T follicular helper cell (primary cell): ENCODE data around the gene MACF1.

ENCODE experiments used
- DNase-seq: peaks from one replicate; pipeline ENCODE4 v3.0.0-alpha.2; 2020; ENCODE audit warnings: low read depth

MACF1 gene

GRCh38 chr1:39261712-39262221, 57.3 kb downstream of the MACF1 start:
- no peak for DNase-seq

GRCh38 chr1:39262802-39263201, 58.3 kb downstream of the MACF1 start:
- DNase-seq: no peak

- DNase-seq: no peak
Measured at GRCh38 chr1:39266269-39266668, 61.8 kb downstream of the MACF1 start.

- no peak for DNase-seq
Measured at GRCh38 chr1:39266792-39267191, 62.3 kb downstream of the MACF1 start.

- no peak for DNase-seq
Measured at GRCh38 chr1:39268112-39268581, 63.7 kb downstream of the MACF1 start.

- no peak for DNase-seq
Measured at GRCh38 chr1:39268906-39269305, 64.4 kb downstream of the MACF1 start.

GRCh38 chr1:39269349-39269748, 64.9 kb downstream of the MACF1 start:
- DNase-seq: no peak

- DNase-seq: no peak
Measured at GRCh38 chr1:39269791-39270342, 65.4 kb downstream of the MACF1 start.

- no peak for DNase-seq
Measured at GRCh38 chr1:39270368-39270767, 65.9 kb downstream of the MACF1 start.

GRCh38 chr1:39272027-39272797, 67.7 kb downstream of the MACF1 start:
- DNase-seq: no peak

GRCh38 chr1:39272798-39273469, 68.4 kb downstream of the MACF1 start:
- no peak for DNase-seq

GRCh38 chr1:39275836-39276507, 71.5 kb downstream of the MACF1 start:
- DNase-seq: no peak

- DNase-seq: no peak
Measured at GRCh38 chr1:39277879-39278278, 73.4 kb downstream of the MACF1 start.

GRCh38 chr1:39282537-39283216, 78.2 kb downstream of the MACF1 start:
- DNase-seq: no peak

- DNase-seq: no peak
Measured at GRCh38 chr1:39283858-39284257, 79.4 kb downstream of the MACF1 start.

- no peak for DNase-seq
Measured at GRCh38 chr1:39287541-39287940, 83.0 kb downstream of the MACF1 start.

- DNase-seq: no peak
Measured at GRCh38 chr1:39288735-39289465, 84.4 kb downstream of the MACF1 start.

- DNase-seq: no peak
Measured at GRCh38 chr1:39292401-39292800, 87.9 kb downstream of the MACF1 start.

- DNase-seq: no peak
Measured at GRCh38 chr1:39293375-39294070, 89.0 kb downstream of the MACF1 start.

GRCh38 chr1:39294531-39294930, 90.0 kb downstream of the MACF1 start:
- no peak for DNase-seq
